ENCODE results near the gene MTREX. TPM values are rescaled to one million over a fixed set of nuclear protein-coding genes. Genes with fewer than 3 reads are reported as not detected.
A peak's percentile ranks its signal among the peaks of the same experiment; 100 is the strongest.
"Not testable (repeated sequence)": the region's sequence is repeated elsewhere in the genome, so short reads cannot be mapped to it uniquely, and the experiment has no call there.

The MTREX gene
- total RNA-seq: 65.6 TPM
- long read RNA-seq, full-length matches to known transcripts: 24 of 34 reads
- long read RNA-seq, partial matches to known transcripts: 8 of 34 reads
- long read RNA-seq, other reads (novel, unspliced or antisense): 2 of 34 reads

- DNase-seq (peak; percentile 94), ATAC-seq (ENCODE audit: poor library complexity) (peak; percentile 98)
- intact Hi-C loops (cut with DNase I): no loop called here
Measured at GRCh38 chr5:55307383-55308253, at the start of gene MTREX, which contains the start of gene DHX29. TSS of gene MTREX (plus strand) at chr5:55307989. CDS start at chr5:55308014, 25 bp downstream. TSS of gene DHX29 (minus strand) at chr5:55307694. CDS start at chr5:55307573, 121 bp downstream.

- intact Hi-C loops (cut with DNase I): no loop called here
- ATAC-seq (ENCODE audit: poor library complexity): no peak
- no peak for DNase-seq
Measured at GRCh38 chr5:55258339-55258738, 49.5 kb upstream of the MTREX start.

- no peak for ATAC-seq (ENCODE audit: poor library complexity)
- DNase-seq: no peak
- intact Hi-C loops (cut with DNase I): loop anchor here (10.0 kb wide), 1 partner anchor 68 kb away; no protein-coding TSS in a partner anchor
Measured at GRCh38 chr5:55276771-55277170, 31.0 kb upstream of the MTREX start.

GRCh38 chr5:55278778-55279177 is 29.0 kb upstream of the MTREX start:
- no peak for ATAC-seq (ENCODE audit: poor library complexity)
- DNase-seq: no peak
- intact Hi-C loops (cut with DNase I): loop anchor here (10.0 kb wide), 1 partner anchor 66 kb away; no protein-coding TSS in a partner anchor

- ATAC-seq (ENCODE audit: poor library complexity) (no peak), DNase-seq (no peak)
- intact Hi-C loops (cut with DNase I): no loop called here
Measured at GRCh38 chr5:55286411-55286933, 21.3 kb upstream of the MTREX start.

- intact Hi-C loops (cut with DNase I): no loop called here
- ATAC-seq (ENCODE audit: poor library complexity) (no peak), DNase-seq (no peak)
Measured at GRCh38 chr5:55289808-55290207, 18.0 kb upstream of the MTREX start.

- intact Hi-C loops (cut with DNase I): no loop called here
Measured at GRCh38 chr5:55290991-55291390, 16.8 kb upstream of the MTREX start.

GRCh38 chr5:55294935-55295334 is 12.9 kb upstream of the MTREX start:
- intact Hi-C loops (cut with DNase I): no loop called here
- no peak for ATAC-seq (ENCODE audit: poor library complexity)
- DNase-seq: no peak

More at GRCh38 chr5:55290991-55291390, 16.8 kb upstream of the MTREX start:
- no peak for ATAC-seq (ENCODE audit: poor library complexity)
- DNase-seq: no peak

- no peak for ATAC-seq (ENCODE audit: poor library complexity)
- no peak for DNase-seq
- intact Hi-C loops (cut with DNase I): no loop called here
Measured at GRCh38 chr5:55300890-55301289, 6.9 kb upstream of the MTREX start.

- no peak for DNase-seq
- ATAC-seq (ENCODE audit: poor library complexity): no peak
- intact Hi-C loops (cut with DNase I): no loop called here
Measured at GRCh38 chr5:55303238-55303690, 4.5 kb upstream of the MTREX start.

- ATAC-seq (ENCODE audit: poor library complexity) (no peak), DNase-seq (no peak)
- intact Hi-C loops (cut with DNase I): no loop called here
Measured at GRCh38 chr5:55304584-55304983, 3.2 kb upstream of the MTREX start.

GRCh38 chr5:55305345-55305744 is 2.4 kb upstream of the MTREX start:
- ATAC-seq (ENCODE audit: poor library complexity) (no peak), DNase-seq (no peak)
- intact Hi-C loops (cut with DNase I): no loop called here

GRCh38 chr5:55306641-55307382 is 977 bp upstream of the MTREX start:
- no peak for DNase-seq
- intact Hi-C loops (cut with DNase I): no loop called here
- peak; percentile 1 for ATAC-seq (ENCODE audit: poor library complexity)

- ATAC-seq (ENCODE audit: poor library complexity) (no peak), DNase-seq (no peak)
- intact Hi-C loops (cut with DNase I): no loop called here
Measured at GRCh38 chr5:55308254-55308836, 556 bp downstream of the MTREX start.

- intact Hi-C loops (cut with DNase I): no loop called here
- peak; percentile 36 for ATAC-seq (ENCODE audit: poor library complexity)
Measured at GRCh38 chr5:55313870-55314617, 6.3 kb downstream of the MTREX start.

GRCh38 chr5:55316289-55316688 is 8.5 kb downstream of the MTREX start:
- intact Hi-C loops (cut with DNase I): no loop called here
- no peak for DNase-seq
- ATAC-seq (ENCODE audit: poor library complexity): no peak

More at GRCh38 chr5:55313870-55314617, 6.3 kb downstream of the MTREX start:
- DNase-seq: no peak

GRCh38 chr5:55316837-55317236 is 9.0 kb downstream of the MTREX start:
- no peak for DNase-seq
- intact Hi-C loops (cut with DNase I): no loop called here
- no peak for ATAC-seq (ENCODE audit: poor library complexity)

- intact Hi-C loops (cut with DNase I); DNase-seq; ATAC-seq (ENCODE audit: poor library complexity): not testable (repeated sequence)
Measured at GRCh38 chr5:55318237-55318636, 10.4 kb downstream of the MTREX start.
